IgD-negative memory B cell (primary cell): ENCODE data around the gene TBX5. TPM values are rescaled to one million over a fixed set of nuclear protein-coding genes. Genes with fewer than 3 reads are reported as not detected.

Experiments used
- H3K27ac Mint-ChIP-seq, 3 donors: one replicate each; pipeline ENCODE4 v1.8.0; 2020 to 2022; ENCODE audit warnings: mild to moderate bottlenecking in 3 of 3, mixed read lengths in 3 of 3, moderate library complexity in 1 of 3
- H3K27me3 Mint-ChIP-seq: one replicate; pipeline ENCODE4 v1.8.0; 2021; ENCODE audit warnings: mixed read lengths
- H3K36me3 Mint-ChIP-seq: one replicate; pipeline ENCODE4 v1.8.0; 2020; ENCODE audit warnings: mild to moderate bottlenecking, mixed read lengths
- H3K4me1 Mint-ChIP-seq, 3 donors: one replicate each; pipeline ENCODE4 v1.8.0; 2020 to 2022; ENCODE audit warnings: mixed read lengths in 3 of 3, mild to moderate bottlenecking in 1 of 3
- H3K4me3 Mint-ChIP-seq, 4 donors: one replicate each; pipeline ENCODE4 v1.8.0; 2020 to 2022; ENCODE audit warnings: mild to moderate bottlenecking in 4 of 4, mixed read lengths in 4 of 4, moderate library complexity in 3 of 4
- H3K9me3 Mint-ChIP-seq, 3 donors: one replicate each; pipeline ENCODE4 v1.8.0; 2020 to 2021; ENCODE audit warnings: mixed read lengths in 3 of 3, mild to moderate bottlenecking in 1 of 3
- polyA plus RNA-seq: library from polyadenylated mRNA; unstranded; fragments of 300-500 nt; fragmentation: Illumina TruSeq; gene quantifications from one replicate; pipeline ENCODE4 v1.2.3, GENCODE V29; 2021

TBX5 gene
- polyA plus RNA-seq, 1 donor from 2014 or later: not detected

DNA sequence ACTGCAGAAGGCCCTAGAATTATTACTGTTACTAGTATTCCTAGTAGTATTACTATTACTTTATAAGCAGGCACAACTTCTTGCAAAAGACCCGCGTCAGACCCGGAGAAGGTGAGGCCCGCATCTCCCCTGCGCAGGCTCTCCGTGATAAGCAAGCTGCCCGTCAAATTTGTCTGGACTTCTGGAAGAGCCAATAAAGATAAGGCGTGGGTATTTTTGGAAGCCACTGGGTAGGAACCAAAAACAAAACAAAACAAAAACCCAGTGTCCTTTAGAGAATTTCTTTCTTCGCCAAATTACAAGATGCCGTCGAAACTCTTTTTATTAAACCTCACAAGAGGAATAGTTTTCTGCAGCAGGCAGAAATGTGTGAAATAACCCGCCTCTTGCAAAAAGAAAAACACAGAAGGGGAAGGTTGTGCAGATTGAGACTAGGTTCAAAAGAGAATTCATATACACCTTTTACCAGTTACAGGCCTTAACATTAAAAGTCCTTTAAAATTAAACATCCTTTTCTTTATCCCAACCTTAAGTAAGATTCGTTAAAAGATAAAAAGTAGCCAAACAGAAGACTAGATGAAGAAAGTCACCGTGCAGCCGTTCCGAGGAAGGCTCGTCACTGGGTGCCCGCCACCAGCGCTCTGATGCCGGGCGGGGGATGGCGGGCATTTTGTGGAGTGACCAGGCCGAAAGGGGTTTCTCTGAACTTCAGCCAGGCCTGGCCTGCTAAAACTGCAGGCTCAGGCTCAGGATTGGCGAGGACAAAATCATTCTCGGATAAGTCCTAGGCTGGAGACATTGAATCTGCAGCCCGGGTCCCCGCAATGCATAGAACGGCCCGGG, 1.6 kb downstream of the TBX5 start:
- H3K9me3 Mint-ChIP-seq: peaks cover 0 to 2% (median 0%) of the 10 kb centered on the region in 3 donors
- H3K4me3 Mint-ChIP-seq: no peak overlapping the region
- peaks cover 1% of the 10 kb centered on the region for H3K36me3 Mint-ChIP-seq
- H3K27me3 Mint-ChIP-seq: peaks cover 75% of the 10 kb centered on the region
- peaks cover 0 to 4% (median 2%) of the 10 kb centered on the region in 3 donors for H3K4me1 Mint-ChIP-seq
- H3K27ac Mint-ChIP-seq: peak overlapping the region in 1 of 3 donors; percentile 87

DNA sequence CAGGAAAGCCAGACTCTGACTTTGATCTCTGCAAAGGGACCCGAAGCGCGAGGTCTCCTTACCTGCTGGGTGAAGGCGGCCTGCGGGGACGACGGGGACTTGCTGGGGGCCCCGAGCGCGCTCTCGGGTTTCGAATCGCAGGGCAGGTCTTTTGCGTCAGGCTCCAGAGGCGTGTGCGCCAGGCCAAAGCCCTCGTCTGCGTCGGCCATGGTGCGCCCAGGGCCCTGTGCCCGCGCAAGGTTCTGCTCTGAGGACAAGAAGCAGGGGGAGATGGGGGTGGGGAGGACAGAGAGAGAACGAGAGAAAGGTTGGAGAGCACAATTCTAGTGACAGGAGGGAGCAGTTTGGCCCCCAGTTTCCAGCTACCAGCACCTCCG, 2.3 kb downstream of the TBX5 start:
- no peak overlapping the region for H3K27ac Mint-ChIP-seq
- no peak overlapping the region for H3K4me3 Mint-ChIP-seq
- H3K4me1 Mint-ChIP-seq: peaks cover 0 to 3% (median 2%) of the 10 kb centered on the region in 3 donors
- peaks cover 77% of the 10 kb centered on the region for H3K27me3 Mint-ChIP-seq
- H3K9me3 Mint-ChIP-seq: peaks cover 0 to 2% (median 0%) of the 10 kb centered on the region in 3 donors
- H3K36me3 Mint-ChIP-seq: peaks cover 1% of the 10 kb centered on the region

DNA sequence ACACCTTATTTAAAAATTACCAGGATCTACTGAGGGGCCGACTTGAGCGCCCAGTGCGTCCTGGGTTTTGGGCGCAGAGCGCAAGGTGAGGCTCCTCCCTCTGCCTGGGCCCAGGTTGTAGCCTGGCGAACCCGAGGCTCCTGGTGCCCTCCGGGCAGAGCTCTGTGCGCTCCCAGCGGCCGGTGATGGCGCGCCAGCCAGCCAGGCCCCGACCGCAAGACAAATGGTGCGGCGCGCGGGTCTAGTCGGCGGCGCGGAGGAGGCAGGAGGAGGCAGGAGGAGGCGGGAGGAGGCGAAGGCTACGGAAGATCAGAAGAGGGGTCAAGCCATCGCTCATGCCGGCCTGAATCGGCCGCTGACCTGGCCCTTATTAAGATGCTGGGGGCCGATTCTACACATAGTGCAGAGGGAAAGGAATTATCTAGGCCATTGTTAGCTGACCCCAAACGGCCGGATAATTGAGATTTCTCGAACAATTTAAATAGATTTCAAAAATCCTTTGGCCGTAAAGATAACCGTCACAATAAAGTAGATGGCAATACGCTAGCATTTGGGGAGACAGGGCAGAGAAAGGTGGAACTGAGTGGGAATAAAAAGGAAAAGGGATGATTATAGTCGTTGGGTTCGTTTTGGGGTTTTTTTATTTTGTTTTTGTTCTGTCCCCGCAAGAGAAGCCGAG, 2.8 kb downstream of the TBX5 start:
- Mint-ChIP-seq H3K4me3 (no peak overlapping the region), H3K9me3 (peaks cover 0 to 2% (median 0%) of the 10 kb centered on the region in 3 donors), H3K4me1 (peaks cover 0 to 3% (median 2%) of the 10 kb centered on the region in 3 donors), H3K27me3 (peaks cover 78% of the 10 kb centered on the region), H3K27ac (no peak overlapping the region), H3K36me3 (peaks cover 1% of the 10 kb centered on the region)

DNA sequence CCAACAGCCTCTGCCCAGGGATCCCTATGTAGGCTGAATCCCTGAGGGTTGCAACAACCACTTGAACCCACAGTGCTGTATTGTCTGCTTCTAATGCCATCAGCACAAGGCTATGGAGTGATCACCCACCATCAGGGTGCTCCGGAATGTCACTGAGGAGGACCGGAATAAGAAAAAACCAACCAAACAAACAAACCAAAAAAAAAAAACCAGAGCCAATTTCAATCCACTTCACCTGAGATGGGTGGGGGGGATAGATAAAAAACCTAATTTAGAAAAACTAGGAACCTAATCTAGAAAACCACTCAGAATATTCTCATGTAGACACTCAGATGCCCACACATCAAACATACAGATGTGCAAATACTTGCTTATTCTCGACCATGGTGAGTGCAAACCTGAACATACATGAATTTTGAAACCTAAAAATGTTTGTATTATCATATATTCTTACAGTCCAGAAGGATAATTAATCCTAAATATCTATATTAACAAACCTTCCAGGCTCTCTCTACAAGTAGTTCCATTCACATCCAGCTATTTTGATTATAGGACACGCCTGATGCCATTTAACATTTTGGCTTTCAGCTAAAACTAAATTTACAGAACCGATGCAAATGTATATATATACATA, 3.7 kb downstream of the TBX5 start:
- peaks cover 77% of the 10 kb centered on the region for H3K27me3 Mint-ChIP-seq
- peaks cover 0 to 4% (median 2%) of the 10 kb centered on the region in 3 donors for H3K4me1 Mint-ChIP-seq
- peaks cover 1% of the 10 kb centered on the region for H3K36me3 Mint-ChIP-seq
- peaks cover 0 to 4% (median 0%) of the 10 kb centered on the region in 3 donors for H3K9me3 Mint-ChIP-seq
- no peak overlapping the region for H3K4me3 Mint-ChIP-seq
- H3K27ac Mint-ChIP-seq: no peak overlapping the region

DNA sequence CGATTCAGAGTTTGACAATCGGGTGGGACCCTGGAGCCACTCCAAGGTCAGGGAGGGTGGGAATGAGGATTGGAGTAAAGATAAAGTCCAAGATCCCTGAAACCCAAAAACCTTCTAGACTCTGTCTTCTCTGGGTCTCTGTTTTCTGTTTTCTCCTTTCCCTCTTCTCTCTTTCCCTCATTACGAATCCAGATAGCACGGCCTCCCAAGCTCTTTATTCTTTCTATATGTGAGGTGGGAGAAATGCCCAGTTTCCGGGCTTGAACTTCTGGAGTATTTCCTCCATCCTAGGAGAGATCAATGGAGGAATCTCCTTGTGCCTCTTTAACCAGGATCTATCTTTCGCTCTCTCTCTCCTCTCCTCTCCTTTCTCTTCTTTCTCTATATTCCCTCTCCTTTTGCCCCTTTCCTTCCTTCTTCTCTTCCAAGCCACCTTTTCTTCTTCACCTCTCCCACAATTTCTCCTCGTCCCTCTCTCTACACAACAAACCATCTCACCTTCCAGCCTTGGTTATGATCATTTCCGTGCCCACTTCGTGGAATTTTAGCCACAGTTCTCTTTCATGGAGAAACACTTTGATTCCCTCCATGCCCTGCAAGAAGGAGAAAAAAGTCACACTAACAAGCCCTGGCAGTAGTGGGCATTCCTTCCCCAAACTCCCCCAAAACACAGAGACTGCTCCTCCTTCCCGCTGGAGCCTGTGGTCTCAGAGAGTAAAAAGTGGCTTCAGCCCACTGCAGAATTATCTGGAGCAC, 4.4 kb downstream of the TBX5 start:
- Mint-ChIP-seq H3K4me3 (peak overlapping the region in 1 of 4 donors; percentile 4), H3K9me3 (peaks cover 0 to 5% (median 0%) of the 10 kb centered on the region in 3 donors), H3K36me3 (peaks cover 1% of the 10 kb centered on the region), H3K4me1 (peaks cover 0 to 2% (median 2%) of the 10 kb centered on the region in 3 donors), H3K27ac (no peak overlapping the region), H3K27me3 (peaks cover 77% of the 10 kb centered on the region)

DNA sequence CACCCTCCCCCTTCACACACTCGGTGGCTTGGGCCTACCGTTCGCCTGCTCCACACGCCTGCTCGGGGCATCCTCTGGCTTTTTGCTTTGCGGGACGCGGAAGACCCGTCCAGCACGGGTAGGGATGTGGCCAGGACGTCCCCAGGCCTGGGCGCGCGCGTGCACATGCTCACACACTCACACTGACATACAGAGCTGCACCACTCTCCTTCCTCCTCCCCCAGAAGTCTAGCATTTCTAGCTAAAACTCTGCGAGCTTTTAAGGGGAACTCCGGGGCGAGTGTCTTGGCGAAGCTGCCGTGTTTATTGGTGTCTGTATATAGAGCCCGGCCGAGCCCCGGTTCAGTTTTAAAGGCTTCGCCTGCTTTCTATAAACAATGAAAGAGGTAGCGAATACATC, 5.0 kb downstream of the TBX5 start:
- Mint-ChIP-seq H3K4me3 (no peak overlapping the region), H3K36me3 (peaks cover 1% of the 10 kb centered on the region), H3K4me1 (peaks cover 0 to 2% (median 2%) of the 10 kb centered on the region in 3 donors), H3K27me3 (peaks cover 75% of the 10 kb centered on the region), H3K27ac (no peak overlapping the region), H3K9me3 (peaks cover 0 to 5% (median 0%) of the 10 kb centered on the region in 3 donors)

DNA sequence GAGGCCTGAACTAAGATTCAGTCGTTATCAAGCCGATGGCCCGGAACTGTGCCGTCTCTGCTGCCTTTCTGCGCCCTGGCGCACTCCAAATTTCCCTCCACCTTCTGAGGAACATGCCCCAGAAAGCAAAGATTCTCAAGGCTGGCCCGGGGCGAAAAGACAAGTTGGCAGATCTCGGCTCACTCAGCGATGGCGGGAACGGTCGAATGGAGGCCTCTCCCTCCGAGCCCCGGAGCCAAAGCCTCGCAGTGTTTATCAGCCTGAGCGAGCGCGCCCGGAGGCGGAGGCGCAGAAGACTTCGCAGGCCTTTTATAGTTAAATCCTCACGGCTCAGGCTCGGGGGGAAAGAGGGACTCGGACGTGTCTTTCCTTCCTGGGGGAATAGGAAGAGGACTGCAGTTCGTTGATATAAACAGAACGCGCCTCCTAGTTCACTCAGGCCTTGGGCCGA, 5.6 kb downstream of the TBX5 start:
- Mint-ChIP-seq H3K9me3 (peaks cover 0 to 5% (median 0%) of the 10 kb centered on the region in 3 donors), H3K27me3 (peaks cover 76% of the 10 kb centered on the region), H3K4me3 (no peak overlapping the region), H3K36me3 (peaks cover 1% of the 10 kb centered on the region), H3K4me1 (peaks cover 0 to 2% (median 2%) of the 10 kb centered on the region in 3 donors), H3K27ac (no peak overlapping the region)

DNA sequence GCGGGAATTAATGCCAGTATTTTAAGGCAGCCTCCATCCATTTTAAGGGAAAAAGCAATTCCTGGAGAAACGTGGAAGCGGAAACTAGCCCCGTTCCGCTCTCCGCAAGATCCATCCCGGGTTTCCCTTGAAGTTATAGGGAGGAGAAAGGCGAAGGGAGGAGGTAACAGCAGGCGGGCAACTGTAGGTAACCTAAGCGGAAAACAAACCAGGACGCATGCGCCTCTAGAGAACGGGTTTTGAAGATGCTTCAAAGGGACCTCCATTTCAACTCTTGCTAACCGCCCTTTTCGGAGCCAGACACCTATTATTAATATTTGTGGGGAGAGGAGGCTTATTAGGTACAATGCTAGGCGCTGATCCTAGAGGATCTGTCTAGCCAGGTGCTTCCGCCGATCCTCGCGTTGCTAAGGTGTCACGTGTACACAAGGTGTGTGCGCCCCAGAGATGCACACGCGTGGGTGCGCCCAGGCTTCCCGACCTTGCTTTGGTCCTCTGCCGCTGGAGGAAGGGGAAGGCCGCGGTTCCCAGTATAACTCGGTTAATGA, 6.2 kb downstream of the TBX5 start:
- H3K27ac Mint-ChIP-seq: no peak overlapping the region
- peaks cover 77% of the 10 kb centered on the region for H3K27me3 Mint-ChIP-seq
- H3K9me3 Mint-ChIP-seq: peaks cover 0 to 5% (median 0%) of the 10 kb centered on the region in 3 donors
- peaks cover 0 to 2% (median 0%) of the 10 kb centered on the region in 3 donors for H3K4me1 Mint-ChIP-seq
- peaks cover 1% of the 10 kb centered on the region for H3K36me3 Mint-ChIP-seq
- H3K4me3 Mint-ChIP-seq: no peak overlapping the region

DNA sequence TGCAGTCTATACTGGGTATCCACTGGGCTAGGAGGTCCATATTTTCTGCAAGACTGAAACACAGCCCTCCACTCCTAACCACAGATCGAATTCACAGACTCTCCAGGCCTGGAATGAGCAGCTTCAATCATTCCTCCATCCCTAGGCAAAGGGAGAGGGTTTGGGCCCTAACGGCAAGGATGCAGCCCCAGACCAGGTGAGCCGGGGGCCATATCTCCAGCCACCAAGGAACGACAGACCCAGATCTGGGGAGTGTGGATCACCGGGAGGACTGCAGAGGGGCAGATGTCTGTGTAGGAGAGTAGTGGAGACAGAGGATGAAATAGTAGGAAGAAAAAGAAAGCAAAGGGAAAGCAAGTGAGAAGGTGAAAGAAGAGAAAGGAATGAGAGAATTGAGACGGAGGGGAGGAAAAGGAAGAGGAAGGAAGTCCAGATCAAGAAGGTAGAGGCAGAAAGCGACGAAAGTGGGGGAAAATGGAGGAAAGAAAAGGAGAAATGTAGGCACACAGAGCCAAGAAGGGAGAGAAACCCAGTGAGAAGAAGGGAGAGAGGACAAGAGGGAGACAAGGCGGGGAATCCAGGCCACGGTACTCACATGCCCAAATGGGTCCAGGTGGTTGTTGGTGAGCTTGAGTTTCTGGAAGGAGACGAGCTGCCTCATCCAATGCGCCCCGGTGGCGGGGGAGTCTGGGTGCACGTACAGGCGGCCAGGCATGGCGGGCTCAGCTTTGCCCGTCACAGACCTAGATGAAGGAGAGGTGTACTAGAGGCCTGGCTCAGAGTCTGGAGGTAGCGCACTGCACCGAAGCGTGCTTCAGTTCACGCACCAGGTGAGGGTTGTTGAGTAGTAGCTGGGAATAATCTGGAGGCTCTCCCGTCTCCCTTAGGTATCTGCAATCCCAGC, 7.7 kb downstream of the TBX5 start:
- Mint-ChIP-seq H3K4me1 (peaks cover 0 to 2% (median 0%) of the 10 kb centered on the region in 3 donors), H3K36me3 (peaks cover 3% of the 10 kb centered on the region), H3K27me3 (peaks cover 76% of the 10 kb centered on the region), H3K4me3 (peak overlapping the region in 1 of 4 donors; percentile 56), H3K27ac (no peak overlapping the region), H3K9me3 (peaks cover 0 to 5% (median 0%) of the 10 kb centered on the region in 3 donors)

DNA sequence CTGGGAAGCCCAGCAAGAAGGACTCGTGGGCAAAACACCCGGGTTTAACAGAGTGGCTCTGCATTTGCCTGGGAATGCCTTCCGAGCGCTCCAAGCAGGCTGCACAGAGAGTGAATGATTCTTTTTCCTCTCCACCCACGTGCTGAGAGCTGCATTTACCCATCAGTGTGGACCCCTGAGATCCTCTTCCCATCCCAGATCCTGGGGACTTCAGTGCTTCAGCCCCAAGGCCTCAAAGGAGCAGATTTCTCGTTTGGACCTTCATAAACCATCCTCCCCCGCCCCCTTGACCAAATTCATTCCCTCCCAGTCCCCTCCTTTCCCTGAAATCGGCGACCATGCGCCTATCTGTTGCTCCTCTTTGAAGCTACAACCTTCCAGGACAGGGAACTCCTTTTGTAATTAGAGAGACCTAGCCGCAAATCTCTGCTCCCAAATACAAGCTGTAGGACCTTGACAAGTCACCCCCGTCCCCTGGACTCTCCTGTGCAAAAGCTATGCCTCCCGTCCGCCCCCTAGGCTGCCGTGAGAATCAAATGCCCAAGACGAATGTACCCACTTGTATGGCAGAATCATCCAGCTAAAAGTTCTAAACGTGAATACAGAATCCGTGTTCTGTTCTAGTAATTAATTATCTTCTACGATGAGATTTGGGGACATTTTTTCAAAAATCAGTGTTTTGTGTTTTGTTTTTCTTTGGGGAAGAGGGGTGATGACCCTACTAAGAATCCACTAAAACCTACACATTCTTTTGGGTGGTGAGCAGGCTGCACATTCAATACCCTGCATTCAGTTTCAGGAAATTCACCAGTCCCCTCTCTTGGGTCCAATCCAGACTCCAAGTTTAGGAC, 8.8 kb downstream of the TBX5 start:
- H3K4me3 Mint-ChIP-seq: no peak overlapping the region
- H3K27me3 Mint-ChIP-seq: peaks cover 75% of the 10 kb centered on the region
- peaks cover 0 to 7% (median 0%) of the 10 kb centered on the region in 3 donors for H3K9me3 Mint-ChIP-seq
- H3K36me3 Mint-ChIP-seq: peaks cover 4% of the 10 kb centered on the region
- peaks cover 0 to 2% (median 0%) of the 10 kb centered on the region in 3 donors for H3K4me1 Mint-ChIP-seq
- H3K27ac Mint-ChIP-seq: no peak overlapping the region

DNA sequence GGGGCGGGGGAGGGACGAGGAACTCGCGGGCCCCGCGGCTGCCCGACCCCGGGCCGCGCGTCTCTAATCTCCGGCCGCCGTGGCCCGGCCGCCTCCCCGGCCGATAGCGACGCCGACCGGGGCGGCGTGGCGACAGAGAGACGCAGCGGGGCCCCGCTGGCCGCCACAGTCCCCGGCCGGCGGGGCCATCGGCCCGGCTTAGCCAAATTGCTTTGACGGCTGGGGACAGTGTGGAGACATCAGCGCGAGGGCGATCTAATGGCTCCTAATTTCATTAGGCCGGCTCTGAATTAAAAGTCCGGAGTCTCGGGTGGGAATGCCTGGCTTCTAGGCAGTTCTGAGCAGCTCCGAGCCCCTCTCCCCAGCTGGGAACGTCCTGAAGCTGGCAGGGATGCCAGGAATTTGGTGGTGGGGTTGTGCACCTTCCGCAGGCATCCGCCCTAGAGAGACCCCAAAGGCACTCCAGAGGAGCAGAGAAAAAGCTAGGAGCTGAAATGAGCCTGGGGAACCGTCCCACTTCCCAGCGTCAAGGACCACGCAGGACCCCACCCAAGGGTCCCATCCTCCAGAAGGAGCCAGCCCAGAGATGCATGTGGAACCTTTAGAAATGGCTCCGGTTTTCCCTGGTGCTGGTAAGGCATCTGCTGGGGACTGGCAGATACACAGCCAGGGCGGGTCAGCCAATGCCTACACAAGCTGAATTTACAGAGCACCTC, 9.6 kb downstream of the TBX5 start:
- Mint-ChIP-seq H3K4me3 (no peak overlapping the region), H3K27ac (no peak overlapping the region), H3K9me3 (peaks cover 0 to 7% (median 0%) of the 10 kb centered on the region in 3 donors), H3K27me3 (peaks cover 77% of the 10 kb centered on the region), H3K4me1 (peaks cover 0 to 2% (median 0%) of the 10 kb centered on the region in 3 donors), H3K36me3 (peaks cover 4% of the 10 kb centered on the region)

DNA sequence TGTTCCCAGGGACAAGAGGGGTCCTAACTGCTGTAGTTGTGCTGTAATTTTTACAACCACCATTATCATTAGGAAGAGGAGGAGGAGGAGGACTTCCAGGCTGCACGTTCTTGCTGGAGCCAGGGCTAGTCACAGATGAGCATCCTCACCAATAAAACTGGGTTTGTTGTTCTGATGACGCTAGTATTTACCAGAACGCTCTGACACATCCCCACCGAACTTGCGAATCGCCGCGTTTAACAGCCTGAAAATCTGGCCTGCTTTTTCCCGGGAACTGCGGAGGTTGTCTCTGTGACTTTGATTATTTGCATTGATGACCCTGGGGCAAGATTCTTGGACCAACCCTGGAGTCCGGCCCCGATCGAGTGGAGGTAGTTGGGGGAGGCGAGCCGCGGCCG, 10.2 kb downstream of the TBX5 start:
- H3K36me3 Mint-ChIP-seq: peaks cover 4% of the 10 kb centered on the region
- H3K4me3 Mint-ChIP-seq: no peak overlapping the region
- peaks cover 0 to 2% (median 0%) of the 10 kb centered on the region in 3 donors for H3K4me1 Mint-ChIP-seq

More for the DNA sequence above, 10.2 kb downstream of the TBX5 start:
- no peak overlapping the region for H3K27ac Mint-ChIP-seq
- H3K9me3 Mint-ChIP-seq: peaks cover 0 to 7% (median 0%) of the 10 kb centered on the region in 3 donors
- H3K27me3 Mint-ChIP-seq: peaks cover 75% of the 10 kb centered on the region
